ENCODE data around the gene LMCD1. TPM values are rescaled to one million over a fixed set of nuclear protein-coding genes. Genes with fewer than 3 reads are reported as not detected.

LMCD1 gene
- total and polyA plus RNA-seq, 2 of the 8 experiments (the other 6 are each of a cell fraction or from before 2014, with no cell fraction given) = 12.3 to 26.5 TPM

- H4K91ac ChIP-seq (replicated peaks; ENCODE audit: insufficient read length, low read length) = no peak overlapping the region
- FAIRE-seq (no peak), DNase-seq (ENCODE audit: low read depth in 1 of 2, low spot score in 2 of 2) (peak in 1 of 2 experiments; percentile 23)
- H3K9ac ChIP-seq (replicated peaks in 1 of 4; ENCODE audit: extremely low read depth in 1 of 4, low read depth in 3 of 4, low read length in 3 of 4) = no peak overlapping the region
- no peak overlapping the region for H4K8ac ChIP-seq (ENCODE audit: extremely low read depth, insufficient read depth, low read length)
- H3K4me3 ChIP-seq (ENCODE audit: extremely low read depth in 1 of 4, insufficient read depth in 2 of 4, low read depth in 3 of 4, low read length in 4 of 4) = no peak overlapping the region
- H3K79me1 ChIP-seq (ENCODE audit: low read depth, low read length) = no peaks in the 10 kb centered on the region
- no peak overlapping the region for H2BK5ac ChIP-seq (ENCODE audit: low read depth, low read length)
- H3K4me2 ChIP-seq (ENCODE audit: insufficient read depth in 1 of 2, low read depth in 2 of 2, low read length in 2 of 2) = no peak overlapping the region
- no peak overlapping the region for H2AK5ac ChIP-seq (ENCODE audit: low read depth, low read length)
- no peak overlapping the region for H2BK20ac ChIP-seq (ENCODE audit: low read length)
- H3K56ac ChIP-seq (replicated peaks; ENCODE audit: insufficient read length, low read depth, low read length) = no peak overlapping the region
- H3K4me1 ChIP-seq (replicated peaks in 1 of 4; ENCODE audit: control insufficient read depth in 3 of 4, insufficient read depth in 4 of 4, low read length in 3 of 4) = no peaks in the 10 kb centered on the region
- WGBS, 2 experiments (ENCODE audit: extremely low coverage in 1 of 2, insufficient coverage in 1 of 2, insufficient read length in 1 of 2, insufficient replicate concordance in 2 of 2, low coverage in 1 of 2, low lambda C conversion rate in 2 of 2, missing lambda C conversion rate in 1 of 2) = 88% methylated on average over 7 of the region's 7 CpGs; no CpG with 5 or more reads in 1 of the 2 experiments
- H3K18ac ChIP-seq (ENCODE audit: extremely low read depth, low read length) = no peak overlapping the region
- no peak overlapping the region for H3K4ac ChIP-seq (replicated peaks; ENCODE audit: insufficient read length, low read depth, low read length)
- H2BK15ac ChIP-seq (ENCODE audit: low read length) = no peak overlapping the region
- CTCF ChIA-PET (ENCODE audit: partially characterized antibody) = interaction anchor here (4.2 kb wide), 1 partner anchor 161 kb away, joined by 24 read pairs; no protein-coding TSS in a partner anchor
- H3K9me3 ChIP-seq (ENCODE audit: insufficient read depth in 2 of 2, low read depth in 1 of 2, low read length in 1 of 2) = no peaks in the 10 kb centered on the region
- no peaks in the 10 kb centered on the region for H4K20me1 ChIP-seq (replicated peaks in 1 of 2; ENCODE audit: control insufficient read depth in 1 of 2, insufficient read depth in 2 of 2, low read length in 2 of 2)
- no peaks in the 10 kb centered on the region for H3K36me3 ChIP-seq (ENCODE audit: control insufficient read depth in 2 of 4, insufficient read depth in 4 of 4, low read length in 3 of 4)
- no peak overlapping the region for H3K23ac ChIP-seq (ENCODE audit: insufficient read length)
- no peak overlapping the region for H3K14ac ChIP-seq (ENCODE audit: insufficient read length)
- no peaks in the 10 kb centered on the region for H3K79me2 ChIP-seq (ENCODE audit: control insufficient read depth in 1 of 2, insufficient read depth in 2 of 2, low read length in 2 of 2)
- H2BK120ac ChIP-seq (replicated peaks; ENCODE audit: low read depth, low read length) = no peak overlapping the region
- H3K23me2 ChIP-seq (ENCODE audit: low read depth, low read length) = peaks cover 3% of the 10 kb centered on the region; the same call in 1 of the 2 replicates
- H3K27ac ChIP-seq (ENCODE audit: low read depth, low read length) = no peak overlapping the region
- no peak overlapping the region for H2AFZ ChIP-seq (ENCODE audit: low read length)
- no peak overlapping the region for H4K5ac ChIP-seq (ENCODE audit: insufficient read length, low read depth, low read length)
- POLR2A ChIA-PET (ENCODE audit: partially characterized antibody) = no interaction called here
- H2BK12ac ChIP-seq (ENCODE audit: low read depth, low read length) = no peak overlapping the region
- no peaks in the 10 kb centered on the region; a peak in 1 of 7 replicates for H3K27me3 ChIP-seq (replicated peaks in 1 of 4; ENCODE audit: control insufficient read depth in 3 of 4, extremely low read depth in 1 of 4, insufficient read depth in 3 of 4, low read length in 3 of 4)
- TF ChIP-seq, protein P1, sequence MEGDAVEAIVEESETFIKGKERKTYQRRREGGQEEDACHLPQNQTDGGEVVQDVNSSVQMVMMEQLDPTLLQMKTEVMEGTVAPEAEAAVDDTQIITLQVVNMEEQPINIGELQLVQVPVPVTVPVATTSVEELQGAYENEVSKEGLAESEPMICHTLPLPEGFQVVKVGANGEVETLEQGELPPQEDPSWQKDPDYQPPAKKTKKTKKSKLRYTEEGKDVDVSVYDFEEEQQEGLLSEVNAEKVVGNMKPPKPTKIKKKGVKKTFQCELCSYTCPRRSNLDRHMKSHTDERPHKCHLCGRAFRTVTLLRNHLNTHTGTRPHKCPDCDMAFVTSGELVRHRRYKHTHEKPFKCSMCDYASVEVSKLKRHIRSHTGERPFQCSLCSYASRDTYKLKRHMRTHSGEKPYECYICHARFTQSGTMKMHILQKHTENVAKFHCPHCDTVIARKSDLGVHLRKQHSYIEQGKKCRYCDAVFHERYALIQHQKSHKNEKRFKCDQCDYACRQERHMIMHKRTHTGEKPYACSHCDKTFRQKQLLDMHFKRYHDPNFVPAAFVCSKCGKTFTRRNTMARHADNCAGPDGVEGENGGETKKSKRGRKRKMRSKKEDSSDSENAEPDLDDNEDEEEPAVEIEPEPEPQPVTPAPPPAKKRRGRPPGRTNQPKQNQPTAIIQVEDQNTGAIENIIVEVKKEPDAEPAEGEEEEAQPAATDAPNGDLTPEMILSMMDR (IDR thresholded peaks at IDR 0.05; ENCODE audit: control extremely low read depth in 1 of 3, insufficient read depth in 1 of 3, low read depth in 1 of 3, low read length in 3 of 3) = no peak
- TF ChIP-seq YY1 (IDR thresholded peaks at IDR 0.05; ENCODE audit: low read depth, low read length) (no peak), JUND (IDR thresholded peaks at IDR 0.05; ENCODE audit: low read length) (no peak), CREB1 (IDR thresholded peaks at IDR 0.05) (no peak), TEAD4 (IDR thresholded peaks at IDR 0.05; ENCODE audit: low read depth, low read length) (no peak), ASH2L (IDR thresholded peaks at IDR 0.05; ENCODE audit: low read length) (no peak), SP1 (IDR thresholded peaks at IDR 0.05; ENCODE audit: low read depth, low read length) (no peak), CBX8 (IDR thresholded peaks at IDR 0.05; ENCODE audit: borderline replicate concordance, low read depth, low read length) (no peak), FOSL1 (IDR thresholded peaks at IDR 0.05; ENCODE audit: insufficient read depth, low read depth, low read length) (no peak)
- TF ChIP-seq, protein P2, sequence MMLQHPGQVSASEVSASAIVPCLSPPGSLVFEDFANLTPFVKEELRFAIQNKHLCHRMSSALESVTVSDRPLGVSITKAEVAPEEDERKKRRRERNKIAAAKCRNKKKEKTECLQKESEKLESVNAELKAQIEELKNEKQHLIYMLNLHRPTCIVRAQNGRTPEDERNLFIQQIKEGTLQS (IDR thresholded peaks at IDR 0.05; ENCODE audit: insufficient read depth, low read depth, low read length) = no peak
- TF ChIP-seq, protein P3, sequence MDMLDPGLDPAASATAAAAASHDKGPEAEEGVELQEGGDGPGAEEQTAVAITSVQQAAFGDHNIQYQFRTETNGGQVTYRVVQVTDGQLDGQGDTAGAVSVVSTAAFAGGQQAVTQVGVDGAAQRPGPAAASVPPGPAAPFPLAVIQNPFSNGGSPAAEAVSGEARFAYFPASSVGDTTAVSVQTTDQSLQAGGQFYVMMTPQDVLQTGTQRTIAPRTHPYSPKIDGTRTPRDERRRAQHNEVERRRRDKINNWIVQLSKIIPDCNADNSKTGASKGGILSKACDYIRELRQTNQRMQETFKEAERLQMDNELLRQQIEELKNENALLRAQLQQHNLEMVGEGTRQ (IDR thresholded peaks at IDR 0.05; ENCODE audit: low read length) = no peak
Measured at GRCh38 chr3:8604006-8604405, 102.4 kb downstream of the LMCD1 start.

Data from H1 (cell line).